ENCODE results near the gene PARPBP. TPM values are rescaled to one million over a fixed set of nuclear protein-coding genes. Genes with fewer than 3 reads are reported as not detected.
A peak's percentile ranks its signal among the peaks of the same experiment; 100 is the strongest.
"Not testable (repeated sequence)": the region's sequence is repeated elsewhere in the genome, so short reads cannot be mapped to it uniquely, and the experiment has no call there.

PARPBP gene, protein sequence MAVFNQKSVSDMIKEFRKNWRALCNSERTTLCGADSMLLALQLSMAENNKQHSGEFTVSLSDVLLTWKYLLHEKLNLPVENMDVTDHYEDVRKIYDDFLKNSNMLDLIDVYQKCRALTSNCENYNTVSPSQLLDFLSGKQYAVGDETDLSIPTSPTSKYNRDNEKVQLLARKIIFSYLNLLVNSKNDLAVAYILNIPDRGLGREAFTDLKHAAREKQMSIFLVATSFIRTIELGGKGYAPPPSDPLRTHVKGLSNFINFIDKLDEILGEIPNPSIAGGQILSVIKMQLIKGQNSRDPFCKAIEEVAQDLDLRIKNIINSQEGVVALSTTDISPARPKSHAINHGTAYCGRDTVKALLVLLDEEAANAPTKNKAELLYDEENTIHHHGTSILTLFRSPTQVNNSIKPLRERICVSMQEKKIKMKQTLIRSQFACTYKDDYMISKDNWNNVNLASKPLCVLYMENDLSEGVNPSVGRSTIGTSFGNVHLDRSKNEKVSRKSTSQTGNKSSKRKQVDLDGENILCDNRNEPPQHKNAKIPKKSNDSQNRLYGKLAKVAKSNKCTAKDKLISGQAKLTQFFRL
- total RNA-seq (2022) (28.2 and 30.4 TPM in 2 replicates), Bru-seq, nascent RNA (percentile 81 among the genes with signal in this experiment), BruChase-seq, experiment 1, labeled RNA remaining after a 2-hour chase (percentile 78 among the genes with signal in this experiment), BruChase-seq, experiment 2, labeled RNA remaining after a 6-hour chase (percentile 72 among the genes with signal in this experiment)
- long read RNA-seq, transcript PARPBP-201 (11 exons, 3,014 nt), result major isoform, 9 of 106 reads
- long read RNA-seq, partial matches to known transcripts, result 2 of 106 reads
- long read RNA-seq, other reads (novel, unspliced or antisense), result 90 of 106 reads

DNA sequence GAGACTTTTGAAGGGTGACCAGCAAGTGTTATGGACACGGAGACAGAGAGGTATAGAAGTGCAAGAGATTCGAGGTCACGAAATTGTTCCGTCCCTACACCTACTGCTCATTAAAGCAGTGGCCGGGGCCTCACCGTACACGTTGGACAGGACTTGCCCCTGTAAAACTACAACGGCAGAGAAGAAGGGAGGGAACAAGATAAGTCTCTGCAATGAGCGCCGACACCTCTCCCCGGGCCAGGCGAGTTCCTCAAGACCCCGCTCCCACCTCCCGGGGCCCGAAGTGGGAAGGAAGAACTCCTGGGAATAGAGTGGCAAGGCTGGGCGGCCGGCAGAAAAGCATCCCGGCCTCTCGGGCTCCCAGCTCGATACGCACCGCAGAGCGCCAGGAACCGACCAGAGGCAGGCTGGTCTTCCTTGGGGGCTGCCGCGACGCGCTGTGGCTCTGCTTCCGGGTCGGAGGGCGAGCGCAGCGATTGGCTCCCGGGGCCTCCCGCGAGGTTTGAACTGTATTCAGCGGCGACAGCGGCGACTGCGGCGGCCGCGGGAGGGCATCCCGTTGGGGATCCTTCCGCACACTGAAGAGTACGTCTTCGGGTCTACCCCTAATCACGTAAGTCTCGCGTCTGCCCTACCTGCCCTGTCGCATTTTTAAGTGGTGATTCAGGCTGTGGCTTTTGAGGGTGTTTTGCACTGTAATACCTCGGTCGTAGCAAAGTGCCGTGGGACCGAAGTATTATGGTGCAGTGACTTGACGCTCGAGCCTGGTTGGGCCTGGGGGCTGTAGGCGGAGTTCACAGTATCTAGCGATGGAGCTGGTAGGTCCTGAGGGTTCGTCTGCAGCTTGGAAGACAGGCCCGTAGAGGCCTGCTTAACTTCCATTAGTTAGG, at the start of gene PARPBP, which contains the start of gene NUP37:
PARPBP (plus strand) TSS at position 510 of the 890 bp plus-strand sequence. CDS start 3,706 bp downstream, outside the sequence.
NUP37 (minus strand) TSS at position 441 of the 890 bp plus-strand sequence. CDS start 1,596 bp downstream, outside the sequence.
- no peaks in the 10 kb centered on the region for H3K9me3 Mint-ChIP-seq (ENCODE audit: unreplicated experiment)
- no peaks in the 10 kb centered on the region; the same call in 1 of the 2 replicates for H3K36me3 ChIP-seq (ENCODE audit: control insufficient read depth, insufficient read depth, low read length)
- H3K36me3 Mint-ChIP-seq (ENCODE audit: insufficient read depth, unreplicated experiment), result peaks cover 35% of the 10 kb centered on the region
- peak within 1 kb of the TSS; percentile 49 for H3K27ac Mint-ChIP-seq (ENCODE audit: unreplicated experiment)
- H3K4me1 Mint-ChIP-seq (ENCODE audit: low read depth, unreplicated experiment), result no peaks in the 10 kb centered on the region
- H3K27me3 Mint-ChIP-seq (ENCODE audit: insufficient read depth, unreplicated experiment), result no peaks in the 10 kb centered on the region
- no peaks in the 10 kb centered on the region for H3K27me3 ChIP-seq (replicated peaks; ENCODE audit: control insufficient read depth, insufficient read depth, low read length)
- no TSS peak for BruUV-seq (replicated peaks)
- ChIA-PET CTCF (interaction anchor here (1.4 kb wide), 1 partner anchor 691 kb away, joined by 3 read pairs; no protein-coding TSS in a partner anchor), POLR2A (interaction anchor here (1.2 kb wide), 1 partner anchor 58 kb away, joined by 6 read pairs; the partner anchor contains the start of gene WASHC3)
- peaks cover 3% of the 10 kb centered on the region; the same call in 1 of the 2 replicates for H3K4me1 ChIP-seq
- TF ChIP-seq, protein P1, sequence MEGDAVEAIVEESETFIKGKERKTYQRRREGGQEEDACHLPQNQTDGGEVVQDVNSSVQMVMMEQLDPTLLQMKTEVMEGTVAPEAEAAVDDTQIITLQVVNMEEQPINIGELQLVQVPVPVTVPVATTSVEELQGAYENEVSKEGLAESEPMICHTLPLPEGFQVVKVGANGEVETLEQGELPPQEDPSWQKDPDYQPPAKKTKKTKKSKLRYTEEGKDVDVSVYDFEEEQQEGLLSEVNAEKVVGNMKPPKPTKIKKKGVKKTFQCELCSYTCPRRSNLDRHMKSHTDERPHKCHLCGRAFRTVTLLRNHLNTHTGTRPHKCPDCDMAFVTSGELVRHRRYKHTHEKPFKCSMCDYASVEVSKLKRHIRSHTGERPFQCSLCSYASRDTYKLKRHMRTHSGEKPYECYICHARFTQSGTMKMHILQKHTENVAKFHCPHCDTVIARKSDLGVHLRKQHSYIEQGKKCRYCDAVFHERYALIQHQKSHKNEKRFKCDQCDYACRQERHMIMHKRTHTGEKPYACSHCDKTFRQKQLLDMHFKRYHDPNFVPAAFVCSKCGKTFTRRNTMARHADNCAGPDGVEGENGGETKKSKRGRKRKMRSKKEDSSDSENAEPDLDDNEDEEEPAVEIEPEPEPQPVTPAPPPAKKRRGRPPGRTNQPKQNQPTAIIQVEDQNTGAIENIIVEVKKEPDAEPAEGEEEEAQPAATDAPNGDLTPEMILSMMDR (IDR thresholded peaks at IDR 0.05; ENCODE audit: insufficient read depth in 1 of 2, low read depth in 1 of 2, low read length in 1 of 2, severe bottlenecking in 1 of 2, unreplicated experiment in 1 of 2), result no peak
- intact Hi-C loops (cut with micrococcal nuclease; ENCODE audit: unreplicated experiment), result loop anchor here (1.0 to 10.0 kb wide), 4 partner anchors 58 to 365 kb away; no protein-coding TSS in a partner anchor
- peak; percentile 94 to 95 for DNase-seq
- no peaks in the 10 kb centered on the region for H3K9me3 ChIP-seq
- peak within 1 kb of the TSS; percentile 90 for H3K4me3 Mint-ChIP-seq (ENCODE audit: unreplicated experiment)
- peak within 1 kb of the TSS; percentile 55 for H3K4me3 ChIP-seq (ENCODE audit: low read depth, low read length)

DNA sequence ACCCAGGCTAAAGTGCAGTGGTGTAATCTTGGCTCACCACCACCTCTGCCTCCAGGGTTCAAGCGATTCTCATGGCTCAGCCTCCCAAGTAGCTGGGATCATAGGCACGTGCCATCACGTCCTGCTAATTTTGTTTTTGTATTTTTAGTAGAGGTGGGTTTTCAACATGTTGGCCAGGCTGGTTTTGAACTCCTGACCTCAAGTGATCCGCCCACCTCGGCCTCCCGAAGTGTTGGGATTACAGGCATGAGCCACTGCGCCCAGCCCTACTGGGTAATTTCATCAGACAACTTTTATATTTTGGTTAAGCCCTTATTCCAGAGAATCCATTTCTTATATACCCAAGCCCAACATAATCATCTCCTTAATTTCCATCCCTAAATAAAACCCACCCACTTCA, 47.9 kb upstream of the PARPBP start:
- BruUV-seq (replicated peaks); H3K4me1 ChIP-seq; H3K4me3 Mint-ChIP-seq (ENCODE audit: unreplicated experiment); POLR2A ChIA-PET; H3K9me3 Mint-ChIP-seq (ENCODE audit: unreplicated experiment); H3K27me3 ChIP-seq (replicated peaks; ENCODE audit: control insufficient read depth, insufficient read depth, low read length); DNase-seq; H3K27me3 Mint-ChIP-seq (ENCODE audit: insufficient read depth, unreplicated experiment); CTCF ChIA-PET; H3K9me3 ChIP-seq; H3K4me1 Mint-ChIP-seq (ENCODE audit: low read depth, unreplicated experiment); H3K4me3 ChIP-seq (ENCODE audit: low read depth, low read length); H3K27ac Mint-ChIP-seq (ENCODE audit: unreplicated experiment); intact Hi-C loops (cut with micrococcal nuclease; ENCODE audit: unreplicated experiment); H3K36me3 ChIP-seq (ENCODE audit: control insufficient read depth, insufficient read depth, low read length): not testable (repeated sequence)
- peaks cover 12% of the 10 kb centered on the region for H3K36me3 Mint-ChIP-seq (ENCODE audit: insufficient read depth, unreplicated experiment)

DNA sequence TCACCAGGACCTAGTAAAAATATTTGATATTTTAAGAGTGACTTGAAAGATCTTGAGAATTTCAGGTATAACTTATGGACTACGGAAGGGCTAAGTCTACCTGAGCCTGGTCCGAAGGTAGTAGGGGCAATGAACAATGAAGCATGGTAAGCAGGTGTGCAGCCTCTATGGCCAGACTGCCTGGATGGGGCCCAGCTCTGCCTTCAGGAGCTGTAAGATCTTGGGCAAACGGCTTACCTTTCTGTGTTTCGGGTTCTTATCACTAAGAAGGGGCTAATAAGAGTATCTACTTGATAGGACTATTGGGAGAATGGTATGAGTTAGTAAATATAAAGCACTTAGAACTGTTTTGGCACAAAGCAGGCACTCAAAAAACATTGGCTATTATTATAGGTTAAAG, 39.1 kb upstream of the PARPBP start:
- H3K4me3 ChIP-seq (ENCODE audit: low read depth, low read length), result no peak overlapping the region
- no peak for DNase-seq
- H3K36me3 Mint-ChIP-seq (ENCODE audit: insufficient read depth, unreplicated experiment), result peaks cover 25% of the 10 kb centered on the region
- H3K27ac Mint-ChIP-seq (ENCODE audit: unreplicated experiment), result no peak overlapping the region
- intact Hi-C loops (cut with micrococcal nuclease; ENCODE audit: unreplicated experiment), result no loop called here
- no peaks in the 10 kb centered on the region for H3K27me3 ChIP-seq (replicated peaks; ENCODE audit: control insufficient read depth, insufficient read depth, low read length)
- H3K4me1 ChIP-seq, result no peaks in the 10 kb centered on the region
- ChIA-PET POLR2A (no interaction called here), CTCF (no interaction called here)
- no TSS peak for BruUV-seq (replicated peaks)
- H3K4me1 Mint-ChIP-seq (ENCODE audit: low read depth, unreplicated experiment), result no peaks in the 10 kb centered on the region
- TF ChIP-seq, protein P1 (IDR thresholded peaks at IDR 0.05; ENCODE audit: insufficient read depth in 1 of 2, low read depth in 1 of 2, low read length in 1 of 2, severe bottlenecking in 1 of 2, unreplicated experiment in 1 of 2), result no peak
- H3K4me3 Mint-ChIP-seq (ENCODE audit: unreplicated experiment), result no peak overlapping the region
- no peaks in the 10 kb centered on the region for H3K27me3 Mint-ChIP-seq (ENCODE audit: insufficient read depth, unreplicated experiment)
- no peaks in the 10 kb centered on the region for H3K9me3 ChIP-seq
- H3K36me3 ChIP-seq (ENCODE audit: control insufficient read depth, insufficient read depth, low read length), result peaks cover 3% of the 10 kb centered on the region; the same call in 1 of the 2 replicates
- H3K9me3 Mint-ChIP-seq (ENCODE audit: unreplicated experiment), result no peaks in the 10 kb centered on the region

DNA sequence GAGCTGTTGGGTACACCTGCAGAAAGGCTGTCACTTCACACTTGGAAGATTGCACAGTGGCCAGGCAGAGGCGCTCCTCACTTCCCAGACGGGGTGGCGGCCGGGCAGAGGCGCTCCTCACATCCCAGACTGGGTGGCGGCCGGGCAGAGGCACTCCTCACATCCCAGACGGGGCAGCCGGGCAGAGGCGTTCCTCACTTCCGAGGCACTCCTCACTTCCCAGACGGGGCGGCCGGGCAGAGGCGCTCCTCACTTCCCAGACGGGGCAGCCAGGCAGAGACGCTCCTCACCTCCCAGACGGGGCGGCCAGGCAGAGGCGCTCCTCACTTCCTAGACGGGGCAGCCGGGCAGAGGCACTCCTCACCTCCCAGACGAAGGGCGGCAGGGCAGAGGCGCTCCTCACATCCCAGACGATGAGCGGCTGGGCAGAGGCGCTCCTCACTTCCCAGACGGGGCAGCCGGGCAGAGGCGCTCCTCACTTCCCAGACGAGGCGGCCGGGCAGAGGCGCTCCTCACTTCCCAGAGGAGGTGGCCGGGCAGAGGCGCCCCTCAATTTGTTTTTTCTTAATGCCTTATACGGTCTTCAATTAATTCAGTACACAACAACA, 30.7 kb upstream of the PARPBP start:
- CTCF ChIA-PET, POLR2A ChIA-PET: not testable (repeated sequence)
- H3K36me3 Mint-ChIP-seq (ENCODE audit: insufficient read depth, unreplicated experiment), result peaks cover 29% of the 10 kb centered on the region

More for the DNA sequence above, 30.7 kb upstream of the PARPBP start:
- H3K27me3 ChIP-seq (replicated peaks; ENCODE audit: control insufficient read depth, insufficient read depth, low read length); H3K9me3 Mint-ChIP-seq (ENCODE audit: unreplicated experiment); H3K4me3 Mint-ChIP-seq (ENCODE audit: unreplicated experiment); H3K27ac Mint-ChIP-seq (ENCODE audit: unreplicated experiment); H3K4me1 ChIP-seq; H3K9me3 ChIP-seq; H3K4me1 Mint-ChIP-seq (ENCODE audit: low read depth, unreplicated experiment); H3K27me3 Mint-ChIP-seq (ENCODE audit: insufficient read depth, unreplicated experiment); H3K36me3 ChIP-seq (ENCODE audit: control insufficient read depth, insufficient read depth, low read length); intact Hi-C loops (cut with micrococcal nuclease; ENCODE audit: unreplicated experiment); H3K4me3 ChIP-seq (ENCODE audit: low read depth, low read length); BruUV-seq (replicated peaks); DNase-seq: not testable (repeated sequence)
